Neural cell (in vitro differentiated cells): ENCODE measurements around the gene SLC2A6. TPM values are rescaled to one million over a fixed set of nuclear protein-coding genes. Genes with fewer than 3 reads are reported as not detected.
A peak's percentile ranks its signal among the peaks of the same experiment; 100 is the strongest.

Experiments used
- H2AFZ ChIP-seq: fragments of 200-600, 300-800 bp; sonication (generic), shearing (Covaris generic); 2 replicates; pipeline ENCODE4 v1.6.0; 2014; ENCODE audit warnings: low read depth, mild to moderate bottlenecking, antibody characterized with exemption, low read length, moderate library complexity
- H3F3A ChIP-seq: fragments of 200-600 bp; shearing (Covaris generic); 2 replicates; pipeline ENCODE4 v1.6.1; 2016; ENCODE audit warnings: mild to moderate bottlenecking, moderate library complexity, mixed read lengths, antibody characterized with exemption, low read length; ENCODE audit not compliant: insufficient read depth, poor library complexity, severe bottlenecking
- H3K27ac ChIP-seq: fragments of 200-600, 300-800 bp; sonication (generic), shearing (Covaris generic); 2 replicates; pipeline ENCODE4 v1.5.1; 2014; ENCODE audit warnings: mild to moderate bottlenecking, low read length, moderate library complexity
- H3K27me3 ChIP-seq: fragments of 300-800, 200-600 bp; sonication (generic), shearing (Covaris generic); 2 replicates; pipeline ENCODE4 v1.6.0; 2014; ENCODE audit warnings: mild to moderate bottlenecking, low read depth, low read length, moderate library complexity; ENCODE audit not compliant: insufficient read depth
- H3K36me3 ChIP-seq: fragments of 300-800, 200-600 bp; sonication (generic), shearing (Covaris generic); 2 replicates; pipeline ENCODE4 v1.5.1; 2014; ENCODE audit warnings: mild to moderate bottlenecking, antibody characterized with exemption, low read length, moderate library complexity; ENCODE audit not compliant: insufficient read depth
- H3K4me2 ChIP-seq: fragments of 300-800, 200-600 bp; sonication (generic), shearing (Covaris generic); 2 replicates; pipeline ENCODE4 v1.6.0; 2014; ENCODE audit warnings: mild to moderate bottlenecking, low read length
- H3K4me3 ChIP-seq: fragments of 300-800, 200-600 bp; sonication (generic), shearing (Covaris generic); 2 replicates; pipeline ENCODE4 v1.5.1; 2014; ENCODE audit warnings: mild to moderate bottlenecking, low read length, moderate library complexity
- H3K79me2 ChIP-seq: fragments of 200-600 bp; shearing (Covaris generic); replicated peaks from 2 replicates; pipeline ENCODE4 v1.6.0; 2014; ENCODE audit warnings: mild to moderate bottlenecking, low read length, moderate library complexity; ENCODE audit not compliant: insufficient read depth
- H3K9ac ChIP-seq: fragments of 300-800, 200-600 bp; sonication (generic), shearing (Covaris generic); 2 replicates; pipeline ENCODE4 v1.6.1; 2016; ENCODE audit warnings: mild to moderate bottlenecking, low read length, mixed read lengths
- H3K9me2 ChIP-seq: fragments of 200-600 bp; shearing (Covaris generic); 2 replicates; pipeline ENCODE4 v1.6.1; 2016; ENCODE audit warnings: mild to moderate bottlenecking, low read length, mixed read lengths; ENCODE audit not compliant: insufficient read depth
- H3K9me3 ChIP-seq: fragments of 200-600, 300-800 bp; sonication (generic), shearing (Covaris generic); 2 replicates; pipeline ENCODE4 v1.6.1; 2016; ENCODE audit warnings: mild to moderate bottlenecking, mixed run types, low read length, moderate library complexity, mixed read lengths
- H4K20me1 ChIP-seq: fragments of 200-600 bp; shearing (Covaris generic); 2 replicates; pipeline ENCODE4 v1.6.1; 2016; ENCODE audit warnings: mild to moderate bottlenecking, mixed run types; ENCODE audit not compliant: insufficient read depth
- EP300 ChIP-seq: fragments of 450-650 bp; conservative IDR thresholded peaks from 2 replicates; pipeline ENCODE4 v1.6.1; 2014; ENCODE audit warnings: antibody characterized with exemption, mild to moderate bottlenecking, moderate library complexity; ENCODE audit not compliant: poor library complexity, severe bottlenecking
- EZH2 ChIP-seq: fragments of 200-600, 300-800 bp; shearing (Covaris generic), sonication (generic); IDR thresholded peaks from 2 replicates; pipeline ENCODE4 v1.6.1; 2014; ENCODE audit warnings: antibody characterized with exemption, low read length, borderline replicate concordance, mild to moderate bottlenecking; ENCODE audit not compliant: insufficient read depth, poor library complexity, severe bottlenecking
- POLR2AphosphoS5 ChIP-seq: IDR thresholded peaks from 2 replicates; pipeline ENCODE4 v1.6.1; 2012
- SMC3 ChIP-seq: fragments of 450-650 bp; conservative IDR thresholded peaks from 2 replicates; pipeline ENCODE4 v1.6.1; 2014; ENCODE audit warnings: antibody characterized with exemption, mild to moderate bottlenecking, moderate library complexity; ENCODE audit not compliant: poor library complexity
- TAF1 ChIP-seq: IDR thresholded peaks from 2 replicates; pipeline ENCODE4 v1.6.1; 2012; ENCODE audit warnings: low read depth
- polyA plus RNA-seq: library from polyadenylated mRNA; depleted of rRNA; stranded (reverse); fragments of >200 nt; gene quantifications from 2 replicates; pipeline ENCODE4 v1.2.3, GENCODE V29; 2014
- TF ChIP-seq, protein P1 (sequence below): IDR thresholded peaks from 2 replicates; pipeline ENCODE4 v1.6.1; 2012; ENCODE audit warnings: borderline replicate concordance
- TF ChIP-seq, protein P2 (sequence below): fragments of 450-650 bp; IDR thresholded peaks from 2 replicates; pipeline ENCODE4 v1.5.1; 2014; ENCODE audit warnings: antibody characterized with exemption, mild to moderate bottlenecking, moderate library complexity; ENCODE audit not compliant: poor library complexity, severe bottlenecking

The SLC2A6 gene
- polyA plus RNA-seq, 1 donor from 2014 or later = 11.5 TPM

DNA sequence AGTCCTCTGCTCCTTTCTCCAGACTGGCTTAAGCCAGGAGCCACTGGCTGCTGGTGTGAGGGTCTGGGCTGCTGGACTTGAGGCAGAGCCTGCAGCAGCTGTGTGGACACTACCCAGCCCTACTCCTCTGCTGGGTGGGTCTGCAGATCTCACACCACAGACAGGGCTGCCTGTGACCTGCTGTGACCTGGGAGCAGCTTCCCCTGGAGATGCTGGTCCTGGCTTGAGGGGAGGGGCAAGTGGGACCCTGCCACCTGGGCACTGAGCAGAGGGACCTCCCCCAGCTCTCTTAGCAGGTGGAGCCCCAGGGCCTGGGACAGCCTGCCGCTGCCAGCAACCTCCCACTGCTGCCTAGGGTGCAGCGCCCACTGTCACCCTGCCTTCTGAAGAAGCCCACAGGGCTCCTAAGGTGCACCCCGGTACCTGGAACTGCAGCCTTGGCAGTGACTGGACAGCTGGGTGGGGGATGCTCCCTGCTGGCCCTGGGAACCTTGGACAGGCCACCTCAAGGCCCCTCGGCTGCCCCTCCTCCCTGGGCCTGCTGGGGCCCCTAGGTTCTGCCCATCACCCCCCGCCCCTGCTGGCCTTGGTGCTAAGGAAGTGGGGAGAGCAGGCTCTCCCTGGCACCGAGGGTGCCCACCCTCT lies 10.0 kb downstream of the SLC2A6 start:
- TF ChIP-seq POLR2AphosphoS5 (peak; percentile 7), TAF1 (no peak)
- TF ChIP-seq, protein P1, sequence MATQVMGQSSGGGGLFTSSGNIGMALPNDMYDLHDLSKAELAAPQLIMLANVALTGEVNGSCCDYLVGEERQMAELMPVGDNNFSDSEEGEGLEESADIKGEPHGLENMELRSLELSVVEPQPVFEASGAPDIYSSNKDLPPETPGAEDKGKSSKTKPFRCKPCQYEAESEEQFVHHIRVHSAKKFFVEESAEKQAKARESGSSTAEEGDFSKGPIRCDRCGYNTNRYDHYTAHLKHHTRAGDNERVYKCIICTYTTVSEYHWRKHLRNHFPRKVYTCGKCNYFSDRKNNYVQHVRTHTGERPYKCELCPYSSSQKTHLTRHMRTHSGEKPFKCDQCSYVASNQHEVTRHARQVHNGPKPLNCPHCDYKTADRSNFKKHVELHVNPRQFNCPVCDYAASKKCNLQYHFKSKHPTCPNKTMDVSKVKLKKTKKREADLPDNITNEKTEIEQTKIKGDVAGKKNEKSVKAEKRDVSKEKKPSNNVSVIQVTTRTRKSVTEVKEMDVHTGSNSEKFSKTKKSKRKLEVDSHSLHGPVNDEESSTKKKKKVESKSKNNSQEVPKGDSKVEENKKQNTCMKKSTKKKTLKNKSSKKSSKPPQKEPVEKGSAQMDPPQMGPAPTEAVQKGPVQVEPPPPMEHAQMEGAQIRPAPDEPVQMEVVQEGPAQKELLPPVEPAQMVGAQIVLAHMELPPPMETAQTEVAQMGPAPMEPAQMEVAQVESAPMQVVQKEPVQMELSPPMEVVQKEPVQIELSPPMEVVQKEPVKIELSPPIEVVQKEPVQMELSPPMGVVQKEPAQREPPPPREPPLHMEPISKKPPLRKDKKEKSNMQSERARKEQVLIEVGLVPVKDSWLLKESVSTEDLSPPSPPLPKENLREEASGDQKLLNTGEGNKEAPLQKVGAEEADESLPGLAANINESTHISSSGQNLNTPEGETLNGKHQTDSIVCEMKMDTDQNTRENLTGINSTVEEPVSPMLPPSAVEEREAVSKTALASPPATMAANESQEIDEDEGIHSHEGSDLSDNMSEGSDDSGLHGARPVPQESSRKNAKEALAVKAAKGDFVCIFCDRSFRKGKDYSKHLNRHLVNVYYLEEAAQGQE = no peak
- TF ChIP-seq, protein P2, sequence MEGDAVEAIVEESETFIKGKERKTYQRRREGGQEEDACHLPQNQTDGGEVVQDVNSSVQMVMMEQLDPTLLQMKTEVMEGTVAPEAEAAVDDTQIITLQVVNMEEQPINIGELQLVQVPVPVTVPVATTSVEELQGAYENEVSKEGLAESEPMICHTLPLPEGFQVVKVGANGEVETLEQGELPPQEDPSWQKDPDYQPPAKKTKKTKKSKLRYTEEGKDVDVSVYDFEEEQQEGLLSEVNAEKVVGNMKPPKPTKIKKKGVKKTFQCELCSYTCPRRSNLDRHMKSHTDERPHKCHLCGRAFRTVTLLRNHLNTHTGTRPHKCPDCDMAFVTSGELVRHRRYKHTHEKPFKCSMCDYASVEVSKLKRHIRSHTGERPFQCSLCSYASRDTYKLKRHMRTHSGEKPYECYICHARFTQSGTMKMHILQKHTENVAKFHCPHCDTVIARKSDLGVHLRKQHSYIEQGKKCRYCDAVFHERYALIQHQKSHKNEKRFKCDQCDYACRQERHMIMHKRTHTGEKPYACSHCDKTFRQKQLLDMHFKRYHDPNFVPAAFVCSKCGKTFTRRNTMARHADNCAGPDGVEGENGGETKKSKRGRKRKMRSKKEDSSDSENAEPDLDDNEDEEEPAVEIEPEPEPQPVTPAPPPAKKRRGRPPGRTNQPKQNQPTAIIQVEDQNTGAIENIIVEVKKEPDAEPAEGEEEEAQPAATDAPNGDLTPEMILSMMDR = no peak
- Histone ChIP-seq H3K9me3 (no peaks in the 10 kb centered on the region), H3K27me3 (no peaks in the 10 kb centered on the region), H2AFZ (no peak overlapping the region), H3K9me2 (no peaks in the 10 kb centered on the region), H3F3A (no peaks in the 10 kb centered on the region), H3K4me2 (no peak overlapping the region), H3K36me3 (peaks cover 5% of the 10 kb centered on the region), H3K4me3 (no peak overlapping the region), H3K79me2 (no peaks in the 10 kb centered on the region), H3K27ac (no peak overlapping the region), H4K20me1 (peaks cover 3% of the 10 kb centered on the region), H3K9ac (no peak overlapping the region)

DNA sequence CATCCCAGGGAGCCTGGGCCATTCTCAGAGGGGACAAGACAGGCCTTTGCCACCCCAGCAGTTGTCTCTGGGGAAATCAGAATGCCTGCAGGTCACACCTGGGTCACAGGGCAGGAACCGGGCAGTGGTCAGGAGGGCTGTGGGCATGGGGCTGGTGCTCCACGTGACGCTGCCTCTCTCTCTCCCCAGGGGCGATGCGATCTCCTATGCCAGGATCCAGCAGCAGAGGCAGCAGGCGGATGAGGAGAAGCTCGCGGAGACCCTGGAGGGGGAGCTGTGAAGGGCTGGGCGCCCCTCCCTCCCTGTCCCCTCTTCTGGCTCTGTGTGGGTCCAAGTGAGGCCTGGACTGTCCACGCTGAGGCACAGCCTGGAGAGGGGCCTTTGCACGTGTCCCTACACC lies 10.5 kb downstream of the SLC2A6 start:
- Histone ChIP-seq H2AFZ (no peak overlapping the region), H4K20me1 (peaks cover 3% of the 10 kb centered on the region), H3K9me3 (no peaks in the 10 kb centered on the region), H3K4me3 (no peak overlapping the region), H3F3A (no peaks in the 10 kb centered on the region), H3K9ac (no peak overlapping the region), H3K36me3 (peaks cover 5% of the 10 kb centered on the region), H3K27ac (no peak overlapping the region), H3K9me2 (no peaks in the 10 kb centered on the region), H3K27me3 (no peaks in the 10 kb centered on the region), H3K4me2 (no peak overlapping the region), H3K79me2 (no peaks in the 10 kb centered on the region)
- TF ChIP-seq, protein P1 = no peak
- TF ChIP-seq SMC3 (no peak), EP300 (no peak), EZH2 (no peak), POLR2AphosphoS5 (peak; percentile 3)
